Spleen (tissue), 7 donors: ENCODE data around the gene COL5A1.

Experiments used
- CTCF ChIP-seq, 11 experiments: fragments of 200-600 bp in 7 of 11; fragments of 450-650 bp in 4 of 11; sonication (generic) in 4 of 11; IDR thresholded peaks in 8 of 11; conservative IDR thresholded peaks in 3 of 11; 1 replicate in 7 of 11; 2 replicates in 4 of 11; pipeline versions ENCODE4 v1.4.0 to v1.8.0; 2016 to 2021; ENCODE audit warnings: antibody characterized with exemption in 11 of 11, inconsistent platforms in 4 of 11, mild to moderate bottlenecking in 1 of 11
- POLR2A ChIP-seq, 3 donors: fragments of 450-650 bp; IDR thresholded peaks; one replicate each; pipeline ENCODE4 v1.5.1; 2017; ENCODE audit warnings: antibody characterized with exemption in 3 of 3, mild to moderate bottlenecking in 1 of 3
- POLR2AphosphoS5 ChIP-seq, 3 donors: sonication (generic); formaldehyde crosslinking; IDR thresholded peaks; one replicate each; pipeline ENCODE4 v1.5.1; 2017; ENCODE audit warnings: antibody characterized with exemption in 3 of 3
- donor health status: DM: no; HTN: no; CAD: no; lungs with moderate emphysema.
- donor health status: DM: no; HTN: no; CAD: no.
- donor health status: DM: no; HTN: no; CAD: no.

GRCh38 chr9:134891713-134892112, 250.1 kb downstream of the COL5A1 start:
- TF ChIP-seq POLR2A (IDR thresholded peaks at IDR 0.05) (no peak), POLR2AphosphoS5 (IDR thresholded peaks at IDR 0.05) (no peak), CTCF (IDR thresholded peaks at IDR 0.05 in 8 of 11, conservative IDR thresholded peaks at IDR 0.05 in 3 of 11) (no peak)
